T-helper 1 cell treated with Interleukin-12 subunit alpha and Interleukin-12 subunit beta and Interleukin-4 antibody, amounts not matched to agents 30 ng/mL and 1 ng/mL, for 36 hours (primary cell): Measurements from ENCODE around the gene ZNF174. TPM values are rescaled to one million over a fixed set of nuclear protein-coding genes. Genes with fewer than 3 reads are reported as not detected.

Experiments
- intact Hi-C: fragments of 100-400 bp; cut with micrococcal nuclease; formaldehyde crosslinking; loops from one replicate; pipeline ENCODE4 v1.15.1; 2024
- total RNA-seq: library from RNA; stranded (reverse); gene quantifications from 2 replicates; pipeline ENCODE4 v1.2.3, GENCODE V29; 2022

Gene ZNF174
- total RNA-seq, 1 donor from 2014 or later, result 11.3 TPM

- intact Hi-C loops, result loop anchor here (5.0 kb wide), 2 partner anchors 63 to 177 kb away; partner anchors contain the start of gene CLUAP1
Observed at GRCh38 chr16:3439637-3440036, 38.6 kb downstream of the ZNF174 start.

- intact Hi-C loops, result loop anchor here (1.0 to 5.0 kb wide), 4 partner anchors 14 to 181 kb away; partner anchors contain the start of genes CLUAP1, ZNF174 and ZSCAN32
Observed at GRCh38 chr16:3443108-3444031, 42.4 kb downstream of the ZNF174 start, which contains the start of the genes NAA60 and ZNF597. TSS of gene NAA60 (plus strand) at chr16:3443680. CDS start at chr16:3476228, 32,548 bp downstream. TSS of gene ZNF597 (minus strand) at chr16:3443504. CDS start at chr16:3443153, 351 bp downstream.

- intact Hi-C loops, result loop anchor here (1.0 to 5.0 kb wide), 3 partner anchors 43 to 182 kb away; partner anchors contain the start of genes CLUAP1, ZNF174 and ZSCAN32
Observed at GRCh38 chr16:3444032-3444388, 43.0 kb downstream of the ZNF174 start.

- intact Hi-C loops, result loop anchor here (10.0 kb wide), 1 partner anchor 399 kb away; no protein-coding TSS in a partner anchor
Observed at GRCh38 chr16:3454093-3454492, 53.1 kb downstream of the ZNF174 start.

GRCh38 chr16:3454631-3455147 is 53.7 kb downstream of the ZNF174 start:
- intact Hi-C loops, result loop anchor here (5.0 to 10.0 kb wide), 3 partner anchors 158 to 963 kb away; partner anchors contain the start of genes CORO7 and SLX4

- intact Hi-C loops, result loop anchor here (1.0 to 10.0 kb wide), 10 partner anchors 14 to 960 kb away; partner anchors contain the start of genes CORO7, NAA60, SLX4 and ZNF174
Observed at GRCh38 chr16:3457434-3458252, 56.6 kb downstream of the ZNF174 start.

GRCh38 chr16:3458278-3458851 is 57.4 kb downstream of the ZNF174 start:
- intact Hi-C loops, result loop anchor here (2.0 to 10.0 kb wide), 4 partner anchors 14 to 959 kb away; partner anchors contain the start of genes CORO7 and SLX4

- intact Hi-C loops, result loop anchor here (1.0 to 10.0 kb wide), 5 partner anchors 14 to 958 kb away; partner anchors contain the start of genes CORO7 and SLX4
Observed at GRCh38 chr16:3458852-3459361, 57.9 kb downstream of the ZNF174 start.

Other genes starting within 250 kb of the ZNF174 start
- gene OR1F1, start 213.0 kb upstream of the ZNF174 start, total RNA-seq, result not detected in 2 replicates
- gene ZNF200, start 166.1 kb upstream of the ZNF174 start, total RNA-seq, result 19.6 and 20.1 TPM in 2 replicates
- gene MEFV, start 144.6 kb upstream of the ZNF174 start, total RNA-seq, result 0.32 TPM in 1 of 2 replicates, not detected in the other
- gene ZNF263, start 117.7 kb upstream of the ZNF174 start, total RNA-seq, result 23.1 and 25.0 TPM in 2 replicates
- 2.6 and 4.0 TPM in 2 replicates for gene TIGD7, start 95.8 kb upstream of the ZNF174 start, total RNA-seq
- gene ZNF75A, start 95.7 kb upstream of the ZNF174 start, total RNA-seq, result 43.8 and 47.2 TPM in 2 replicates
- not detected in 2 replicates for gene OR2C1, start 45.3 kb upstream of the ZNF174 start, total RNA-seq
- gene ZSCAN32, start 211 bp upstream of the ZNF174 start, total RNA-seq, result 18.8 and 22.1 TPM in 2 replicates
- 2.8 and 3.0 TPM in 2 replicates for gene ZNF597, start 42.3 kb downstream of the ZNF174 start, total RNA-seq
- gene NAA60, start 42.5 kb downstream of the ZNF174 start, total RNA-seq, result 53.3 and 53.7 TPM in 2 replicates
- gene C16orf90, start 94.3 kb downstream of the ZNF174 start, total RNA-seq, result not detected in 2 replicates
- gene CLUAP1, start 99.8 kb downstream of the ZNF174 start, total RNA-seq, result 27.4 and 28.1 TPM in 2 replicates
- 96.4 and 99.9 TPM in 2 replicates for gene NLRC3, start 176.2 kb downstream of the ZNF174 start, total RNA-seq
- 12.0 and 13.0 TPM in 2 replicates for gene SLX4, start 210.4 kb downstream of the ZNF174 start, total RNA-seq